Measurements from ENCODE around the gene ZCCHC17.

ZCCHC17 gene

GRCh38 chr1:31364561-31365250 lies 67.9 kb downstream of the ZCCHC17 start:
- no peak for DNase-seq
- Histone ChIP-seq H3K18ac (ENCODE audit: low read depth in 1 of 2, low read length in 2 of 2) (no peak overlapping the region), H2AFZ (ENCODE audit: low read depth, low read length) (no peak overlapping the region), H2AK5ac (ENCODE audit: low read length, severe bottlenecking) (peak overlapping the region; percentile 28), H3K4me3 (ENCODE audit: insufficient read depth in 1 of 2, low read depth in 1 of 2, low read length in 2 of 2) (no peak overlapping the region), H2BK5ac (ENCODE audit: low read depth, low read length, poor library complexity, severe bottlenecking) (no peak overlapping the region), H3K23ac (ENCODE audit: low read length in 2 of 2) (no peak overlapping the region), H2BK120ac (ENCODE audit: low read depth, low read length) (no peak overlapping the region), H2BK12ac (ENCODE audit: low read length in 2 of 2) (no peak overlapping the region), H3K14ac (ENCODE audit: low read length in 2 of 2) (no peak overlapping the region), H4K91ac (ENCODE audit: low read length) (no peak overlapping the region), H3K9ac (ENCODE audit: low read length) (no peak overlapping the region), H3K79me1 (replicated peaks; ENCODE audit: low read length, poor library complexity, severe bottlenecking) (peaks cover 3% of the 10 kb centered on the region), H2BK15ac (ENCODE audit: low read depth, poor library complexity, severe bottlenecking) (no peak overlapping the region), H3K4ac (ENCODE audit: low read depth in 1 of 2, low read length in 2 of 2) (no peak overlapping the region), H3K9me3 (ENCODE audit: control insufficient read depth, low read length) (no peaks in the 10 kb centered on the region), H3K4me2 (ENCODE audit: low read length, poor library complexity, severe bottlenecking) (peak overlapping the region; percentile 31), H3K27ac (ENCODE audit: low read length, poor library complexity, severe bottlenecking) (peak overlapping the region; percentile 73), H3K4me1 (ENCODE audit: control insufficient read depth, insufficient read depth, low read depth, low read length) (peaks cover 10% of the 10 kb centered on the region), H4K8ac (ENCODE audit: low read length) (no peak overlapping the region), H3K27me3 (ENCODE audit: control insufficient read depth in 1 of 2, insufficient read depth in 1 of 2, low read length in 2 of 2) (no peaks in the 10 kb centered on the region), H3K36me3 (ENCODE audit: control insufficient read depth in 1 of 2, insufficient read depth in 2 of 2, low read depth in 1 of 2, low read length in 2 of 2) (peaks cover 31 to 79% of the 10 kb centered on the region in 2 experiments)
- 88% methylated on average over 2 of the region's 3 CpGs for WGBS

DNA sequence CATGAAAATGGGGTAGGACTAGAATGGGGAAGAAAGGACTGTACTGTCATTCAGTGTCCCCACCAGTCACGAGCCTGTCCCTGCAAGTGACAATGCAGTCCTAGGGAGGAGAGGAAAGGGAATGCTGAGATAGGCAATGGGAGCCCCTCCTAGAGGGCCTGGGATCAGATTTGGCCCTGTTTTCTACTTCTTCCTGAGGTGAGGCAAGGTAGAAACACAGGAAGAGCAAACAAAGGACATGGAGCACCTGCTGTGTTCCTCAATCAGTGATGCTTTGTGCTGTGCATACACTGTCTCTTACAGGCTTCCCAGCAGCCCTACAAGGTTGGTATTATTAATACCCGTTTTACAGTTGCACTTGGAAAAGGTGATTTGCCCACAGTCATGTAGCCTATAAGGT lies 70.0 kb downstream of the ZCCHC17 start:
- no peak overlapping the region for H3K4me2 ChIP-seq (ENCODE audit: low read length, poor library complexity, severe bottlenecking)
- H3K18ac ChIP-seq (ENCODE audit: low read depth in 1 of 2, low read length in 2 of 2) = no peak overlapping the region
- H4K91ac ChIP-seq (ENCODE audit: low read length) = no peak overlapping the region
- H4K8ac ChIP-seq (ENCODE audit: low read length) = no peak overlapping the region
- H3K4me3 ChIP-seq (ENCODE audit: insufficient read depth in 1 of 2, low read depth in 1 of 2, low read length in 2 of 2) = no peak overlapping the region
- H3K4ac ChIP-seq (ENCODE audit: low read depth in 1 of 2, low read length in 2 of 2) = no peak overlapping the region
- no peak overlapping the region for H2BK15ac ChIP-seq (ENCODE audit: low read depth, poor library complexity, severe bottlenecking)
- no peak overlapping the region for H3K27ac ChIP-seq (ENCODE audit: low read length, poor library complexity, severe bottlenecking)
- no peak for DNase-seq
- no peak overlapping the region for H3K23ac ChIP-seq (ENCODE audit: low read length in 2 of 2)
- no peaks in the 10 kb centered on the region for H3K27me3 ChIP-seq (ENCODE audit: control insufficient read depth in 1 of 2, insufficient read depth in 1 of 2, low read length in 2 of 2)
- H3K9ac ChIP-seq (ENCODE audit: low read length) = no peak overlapping the region
- H3K36me3 ChIP-seq (ENCODE audit: control insufficient read depth in 1 of 2, insufficient read depth in 2 of 2, low read depth in 1 of 2, low read length in 2 of 2) = peaks cover 24 to 68% of the 10 kb centered on the region in 2 experiments
- no peak overlapping the region for H3K14ac ChIP-seq (ENCODE audit: low read length in 2 of 2)
- no peaks in the 10 kb centered on the region for H3K79me1 ChIP-seq (replicated peaks; ENCODE audit: low read length, poor library complexity, severe bottlenecking)
- H2AFZ ChIP-seq (ENCODE audit: low read depth, low read length) = no peak overlapping the region
- no peak overlapping the region for H2BK5ac ChIP-seq (ENCODE audit: low read depth, low read length, poor library complexity, severe bottlenecking)
- H3K4me1 ChIP-seq (ENCODE audit: control insufficient read depth, insufficient read depth, low read depth, low read length) = peaks cover 16% of the 10 kb centered on the region
- 94% methylated on average over 2 of the region's 2 CpGs for WGBS
- H3K9me3 ChIP-seq (ENCODE audit: control insufficient read depth, low read length) = no peaks in the 10 kb centered on the region
- no peak overlapping the region for H2AK5ac ChIP-seq (ENCODE audit: low read length, severe bottlenecking)
- no peak overlapping the region for H2BK120ac ChIP-seq (ENCODE audit: low read depth, low read length)
- H2BK12ac ChIP-seq (ENCODE audit: low read length in 2 of 2) = no peak overlapping the region

DNA sequence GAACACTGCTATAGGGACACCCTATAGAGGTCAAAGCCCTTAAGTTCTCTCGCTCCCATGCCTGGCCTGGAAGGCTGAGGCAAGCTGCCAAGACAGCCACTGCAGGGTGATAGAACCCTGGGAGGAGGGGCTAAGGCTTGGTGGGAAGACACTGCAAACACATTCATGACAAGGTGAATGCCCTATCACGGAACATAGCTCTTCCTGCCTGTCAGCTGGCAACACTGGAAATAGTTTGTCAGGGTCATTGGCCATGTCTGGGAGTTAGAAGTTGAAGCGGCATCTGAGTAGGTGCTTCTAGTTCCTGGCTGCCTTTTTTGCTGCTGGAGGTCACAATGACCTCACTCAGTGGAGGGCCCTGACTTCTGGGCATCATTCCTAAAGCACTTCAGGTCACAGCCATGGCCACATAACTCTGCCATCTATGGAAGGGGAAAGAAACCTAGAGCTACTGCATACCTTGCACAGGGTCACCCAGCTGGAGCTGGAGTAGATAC lies 71.8 kb downstream of the ZCCHC17 start:
- Histone ChIP-seq H2AK5ac (ENCODE audit: low read length, severe bottlenecking) (no peak overlapping the region), H3K4ac (ENCODE audit: low read depth in 1 of 2, low read length in 2 of 2) (no peak overlapping the region), H3K9ac (ENCODE audit: low read length) (no peak overlapping the region), H3K18ac (ENCODE audit: low read depth in 1 of 2, low read length in 2 of 2) (no peak overlapping the region), H3K27me3 (ENCODE audit: control insufficient read depth in 1 of 2, insufficient read depth in 1 of 2, low read length in 2 of 2) (no peaks in the 10 kb centered on the region), H4K91ac (ENCODE audit: low read length) (no peak overlapping the region), H2BK120ac (ENCODE audit: low read depth, low read length) (no peak overlapping the region), H3K9me3 (ENCODE audit: control insufficient read depth, low read length) (no peaks in the 10 kb centered on the region), H3K36me3 (ENCODE audit: control insufficient read depth in 1 of 2, insufficient read depth in 2 of 2, low read depth in 1 of 2, low read length in 2 of 2) (peaks cover 24 to 61% of the 10 kb centered on the region in 2 experiments), H3K79me1 (replicated peaks; ENCODE audit: low read length, poor library complexity, severe bottlenecking) (no peaks in the 10 kb centered on the region), H3K27ac (ENCODE audit: low read length, poor library complexity, severe bottlenecking) (no peak overlapping the region), H3K23ac (ENCODE audit: low read length in 2 of 2) (no peak overlapping the region), H2BK5ac (ENCODE audit: low read depth, low read length, poor library complexity, severe bottlenecking) (no peak overlapping the region), H3K4me2 (ENCODE audit: low read length, poor library complexity, severe bottlenecking) (no peak overlapping the region), H2BK15ac (ENCODE audit: low read depth, poor library complexity, severe bottlenecking) (no peak overlapping the region), H2AFZ (ENCODE audit: low read depth, low read length) (no peak overlapping the region), H3K4me1 (ENCODE audit: control insufficient read depth, insufficient read depth, low read depth, low read length) (peaks cover 30% of the 10 kb centered on the region), H3K14ac (ENCODE audit: low read length in 2 of 2) (no peak overlapping the region), H2BK12ac (ENCODE audit: low read length in 2 of 2) (no peak overlapping the region), H4K8ac (ENCODE audit: low read length) (no peak overlapping the region), H3K4me3 (ENCODE audit: insufficient read depth in 1 of 2, low read depth in 1 of 2, low read length in 2 of 2) (no peak overlapping the region)
- WGBS = 94% methylated on average over 3 of the region's 3 CpGs
- DNase-seq = no peak

- no peaks in the 10 kb centered on the region for H3K79me1 ChIP-seq (replicated peaks; ENCODE audit: low read length, poor library complexity, severe bottlenecking)
- no peak overlapping the region for H4K91ac ChIP-seq (ENCODE audit: low read length)
- no peaks in the 10 kb centered on the region for H3K27me3 ChIP-seq (ENCODE audit: control insufficient read depth in 1 of 2, insufficient read depth in 1 of 2, low read length in 2 of 2)
- H2BK12ac ChIP-seq (ENCODE audit: low read length in 2 of 2) = no peak overlapping the region
- no peak overlapping the region for H2AFZ ChIP-seq (ENCODE audit: low read depth, low read length)
- H3K4me2 ChIP-seq (ENCODE audit: low read length, poor library complexity, severe bottlenecking) = no peak overlapping the region
- no peaks in the 10 kb centered on the region for H3K9me3 ChIP-seq (ENCODE audit: control insufficient read depth, low read length)
- no peak overlapping the region for H3K23ac ChIP-seq (ENCODE audit: low read length in 2 of 2)
- no peak overlapping the region for H3K27ac ChIP-seq (ENCODE audit: low read length, poor library complexity, severe bottlenecking)
- peaks cover 20 to 47% of the 10 kb centered on the region in 2 experiments for H3K36me3 ChIP-seq (ENCODE audit: control insufficient read depth in 1 of 2, insufficient read depth in 2 of 2, low read depth in 1 of 2, low read length in 2 of 2)
- DNase-seq = no peak
- H3K9ac ChIP-seq (ENCODE audit: low read length) = no peak overlapping the region
- H2BK120ac ChIP-seq (ENCODE audit: low read depth, low read length) = no peak overlapping the region
- H3K4me1 ChIP-seq (ENCODE audit: control insufficient read depth, insufficient read depth, low read depth, low read length) = peaks cover 28% of the 10 kb centered on the region
- no peak overlapping the region for H3K14ac ChIP-seq (ENCODE audit: low read length in 2 of 2)
- WGBS = 85% methylated on average over 1 of the region's 2 CpGs
- no peak overlapping the region for H2AK5ac ChIP-seq (ENCODE audit: low read length, severe bottlenecking)
- no peak overlapping the region for H2BK5ac ChIP-seq (ENCODE audit: low read depth, low read length, poor library complexity, severe bottlenecking)
- H3K18ac ChIP-seq (ENCODE audit: low read depth in 1 of 2, low read length in 2 of 2) = no peak overlapping the region
- H3K4me3 ChIP-seq (ENCODE audit: insufficient read depth in 1 of 2, low read depth in 1 of 2, low read length in 2 of 2) = no peak overlapping the region
- H4K8ac ChIP-seq (ENCODE audit: low read length) = no peak overlapping the region
- no peak overlapping the region for H2BK15ac ChIP-seq (ENCODE audit: low read depth, poor library complexity, severe bottlenecking)
- no peak overlapping the region for H3K4ac ChIP-seq (ENCODE audit: low read depth in 1 of 2, low read length in 2 of 2)
Observed at GRCh38 chr1:31370021-31370420, 73.2 kb downstream of the ZCCHC17 start.

Measured in mesenchymal stem cell (in vitro differentiated cells and primary cell).